Dermis microvascular lymphatic vessel endothelial cell (primary cell): ENCODE measurements around the gene TNFRSF17. TPM values are rescaled to one million over a fixed set of nuclear protein-coding genes. Genes with fewer than 3 reads are reported as not detected.
"Not testable (repeated sequence)": the region's sequence is repeated elsewhere in the genome, so short reads cannot be mapped to it uniquely, and the experiment has no call there.

Source experiments
- DNase-seq, 2 donors: peaks; one replicate each; pipeline versions ENCODE4 v3.0.0 to v3.0.0-alpha.2; 2010; ENCODE audit warnings: low read depth in 2 of 2
- total RNA-seq: library from RNA; depleted of rRNA; stranded (reverse); fragments of >200 nt; gene quantifications from 2 replicates; pipeline ENCODE4 v1.2.1, GENCODE V29; 2014

The TNFRSF17 gene
- total RNA-seq: not detected in 2 replicates

- no peak for DNase-seq
Observed at GRCh38 chr16:11964761-11965551, at the start of gene TNFRSF17. Gene TNFRSF17, plus strand, starts transcription at chr16:11965210. Its CDS starts 115 bp downstream, at chr16:11965325.

DNA sequence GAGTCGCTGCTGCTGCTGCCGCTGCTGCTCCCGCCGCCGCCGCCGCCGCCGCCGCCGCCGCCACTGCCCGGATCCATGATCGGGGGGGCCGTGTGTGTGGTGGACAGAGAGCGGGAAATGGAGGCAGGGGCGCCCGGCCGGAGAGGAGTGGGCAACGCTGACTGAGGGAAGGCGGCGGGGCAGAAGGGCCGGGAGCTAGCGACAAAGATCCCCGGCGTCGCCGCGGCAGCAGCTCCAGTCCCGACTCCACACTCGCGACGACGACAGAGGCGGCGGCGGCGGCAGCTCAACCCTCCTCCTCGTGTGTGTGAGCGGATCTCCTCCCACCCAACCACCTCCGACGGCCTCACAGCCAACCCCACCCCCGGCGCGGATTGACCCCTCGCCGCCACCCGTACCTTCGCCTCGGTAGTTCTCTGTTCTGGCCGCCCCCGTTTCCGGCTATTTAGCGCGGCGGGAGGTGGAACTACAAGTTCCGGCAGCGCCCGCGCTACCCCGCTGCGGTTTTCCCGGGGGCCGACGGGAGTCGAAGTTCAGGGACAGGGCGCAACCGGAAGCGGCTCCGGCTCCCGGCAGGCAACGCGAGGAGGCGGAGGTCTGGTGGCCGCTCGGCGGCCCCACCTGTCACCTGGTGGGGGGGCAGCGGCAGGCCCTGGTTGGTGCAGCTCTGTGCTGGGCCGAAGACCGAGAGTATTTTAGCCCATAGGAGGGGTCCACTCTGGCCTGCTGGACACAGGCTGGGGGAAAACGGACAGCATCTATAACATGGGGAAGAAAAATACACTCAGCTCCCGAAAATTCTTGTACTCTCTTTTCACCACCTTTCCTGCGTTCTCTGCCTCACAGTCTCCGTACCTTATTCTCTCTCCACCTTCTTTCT is 49.1 kb upstream of the TNFRSF17 start, which contains the start of gene GSPT1:
Gene GSPT1, minus strand, starts transcription at position 313 of the 880 bp plus-strand sequence. Its CDS starts 236 bp downstream, at position 77.
- DNase-seq: peak; percentile 95 to 99

DNA sequence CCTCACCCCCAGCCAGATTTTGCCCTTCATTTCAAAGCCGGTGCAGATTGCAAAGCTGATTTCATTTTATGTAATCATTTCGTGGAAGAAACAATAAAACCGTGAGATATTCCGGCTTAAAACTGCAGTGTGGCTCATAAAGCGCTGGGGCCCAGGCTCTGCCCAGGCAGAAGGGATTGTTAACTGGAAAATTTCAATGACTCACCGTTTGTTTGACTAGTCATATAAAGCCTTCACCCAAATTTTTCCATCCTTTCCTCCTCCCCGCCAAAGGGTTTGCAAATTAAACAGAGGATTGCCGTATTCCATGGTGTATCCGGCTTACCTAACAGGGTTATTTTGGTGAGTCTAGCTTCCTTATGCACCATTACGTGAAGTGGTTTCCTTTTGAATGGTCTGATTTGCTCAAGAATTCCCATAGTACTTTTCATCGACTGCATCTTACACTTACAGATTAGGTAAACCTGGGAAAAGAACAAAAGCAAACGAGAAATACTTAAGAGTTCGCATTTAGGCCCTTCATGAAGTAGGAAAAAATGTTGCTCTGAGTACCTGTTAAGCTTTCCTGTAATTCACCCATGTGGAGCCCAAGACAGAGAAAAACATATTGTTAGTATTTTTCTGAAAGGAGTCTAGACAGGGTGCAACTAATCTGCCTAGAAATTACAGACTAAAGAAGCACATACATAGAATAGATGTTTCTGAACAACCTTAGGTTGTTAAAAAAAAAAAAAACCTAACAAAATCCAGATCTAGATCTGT is 48.3 kb upstream of the TNFRSF17 start:
- DNase-seq: peak; percentile 56 to 62

DNA sequence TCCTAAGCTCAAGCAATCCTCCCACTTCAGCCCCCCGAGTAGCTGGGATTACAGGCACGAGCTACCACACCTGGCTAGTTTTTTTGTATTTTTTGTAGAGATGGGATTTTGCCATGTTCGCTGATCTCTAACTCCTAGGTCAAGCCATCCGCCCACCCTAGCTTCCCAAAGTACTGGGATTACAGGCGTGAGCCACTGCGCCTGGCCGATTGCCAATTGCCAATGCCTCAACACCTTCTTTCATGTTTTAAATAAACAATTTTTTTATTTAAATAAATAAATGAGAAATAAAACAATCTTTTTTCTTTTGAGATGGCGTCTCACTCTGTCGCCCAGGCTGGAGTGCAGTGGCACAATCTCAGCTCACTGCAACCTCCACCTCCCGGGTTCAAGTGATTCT is 41.0 kb upstream of the TNFRSF17 start:
- not testable (repeated sequence) for DNase-seq

GRCh38 chr16:11927350-11927749 is 37.7 kb upstream of the TNFRSF17 start:
- DNase-seq: not testable (repeated sequence)

GRCh38 chr16:11941945-11942344 is 23.1 kb upstream of the TNFRSF17 start, which contains the start of gene NPIPB2:
Gene NPIPB2, minus strand, starts transcription at chr16:11942045. Its CDS starts 0 bp downstream, at chr16:11942045.
- not testable (repeated sequence) for DNase-seq

GRCh38 chr16:11946433-11946832 is 18.6 kb upstream of the TNFRSF17 start:
- DNase-seq: no peak

DNA sequence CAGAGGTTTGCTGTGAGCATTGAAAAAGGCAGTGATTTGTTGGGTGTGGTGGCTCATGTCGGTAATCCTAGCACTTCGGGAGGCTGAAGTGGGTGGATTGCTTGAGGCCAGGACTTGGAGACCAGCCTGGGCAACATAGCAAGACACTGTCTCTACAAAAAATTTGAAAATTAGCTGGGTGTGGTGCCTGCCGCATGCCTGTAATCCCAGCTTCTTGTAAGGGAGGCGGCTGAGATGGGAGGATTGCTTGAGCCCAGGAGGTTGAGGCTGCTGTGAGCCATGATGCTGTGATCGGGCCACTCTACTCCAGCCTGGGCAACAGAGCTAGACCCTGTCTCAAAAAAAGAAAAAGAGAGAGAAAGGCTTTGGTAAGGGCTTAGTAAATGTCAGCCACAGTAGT is 16.2 kb upstream of the TNFRSF17 start:
- no peak for DNase-seq

GRCh38 chr16:11949527-11949926 is 15.5 kb upstream of the TNFRSF17 start:
- DNase-seq: peak; percentile 26 to 46

DNA sequence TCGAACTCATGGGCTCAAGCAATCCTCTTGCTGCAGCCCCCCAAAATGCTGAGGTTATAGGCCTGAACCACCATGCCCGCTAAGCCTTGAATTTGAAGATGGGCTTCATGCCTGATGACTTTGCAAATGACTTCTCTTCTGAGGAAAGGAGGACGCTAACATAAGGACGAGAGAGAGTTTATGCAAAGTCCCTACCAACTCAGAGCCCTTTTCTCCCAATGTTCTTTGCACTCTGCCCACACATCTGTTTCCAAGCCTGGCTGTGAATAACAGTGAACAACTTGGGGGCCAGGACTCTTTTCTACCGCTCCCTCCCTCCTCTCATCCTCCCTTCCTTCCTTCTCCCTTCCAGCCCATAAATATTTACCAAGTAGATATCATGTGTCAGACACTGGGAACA is 14.6 kb upstream of the TNFRSF17 start:
- DNase-seq: no peak

DNA sequence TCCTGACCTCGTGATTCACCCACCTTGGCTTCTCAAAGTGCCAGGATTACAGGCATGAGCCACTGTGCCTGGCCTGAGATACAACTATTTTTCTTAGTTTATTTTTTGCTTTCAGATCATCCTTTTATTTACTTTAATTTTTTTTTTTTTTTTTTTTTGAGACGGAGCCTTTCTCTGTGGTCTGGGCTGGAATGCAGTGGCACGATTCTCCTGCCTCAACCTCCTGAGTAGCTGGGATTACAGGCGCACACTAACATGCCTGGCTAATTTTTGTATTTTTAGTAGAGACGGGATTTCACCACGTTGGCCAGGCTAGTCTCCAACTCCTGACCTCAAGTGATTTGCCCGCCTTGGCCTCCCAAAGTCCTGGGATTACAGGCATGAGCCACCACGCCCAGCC is 11.4 kb upstream of the TNFRSF17 start:
- not testable (repeated sequence) for DNase-seq

DNA sequence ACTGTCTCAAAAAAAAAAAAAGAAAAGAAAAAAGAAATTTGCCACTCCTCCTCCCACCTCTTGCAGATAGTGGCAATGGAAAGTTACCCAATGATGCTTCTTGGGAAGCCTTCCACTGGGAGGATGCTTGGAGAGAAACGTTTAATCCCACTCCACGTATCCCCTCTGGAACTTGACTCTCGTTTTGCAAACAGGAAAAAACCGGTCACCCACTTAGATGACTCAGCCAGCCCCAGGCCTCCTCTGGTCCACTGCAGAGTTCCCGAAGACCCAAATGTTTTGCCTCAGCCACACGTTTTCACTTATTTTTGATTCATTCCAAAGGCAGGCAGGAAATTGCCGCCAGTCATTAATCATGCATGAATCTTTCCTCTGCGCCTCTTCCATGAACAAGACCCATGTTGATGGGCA is 9.3 kb upstream of the TNFRSF17 start:
- DNase-seq: peak in 1 of 2 donors; percentile 22

GRCh38 chr16:11956558-11956957 is 8.5 kb upstream of the TNFRSF17 start:
- no peak for DNase-seq

DNA sequence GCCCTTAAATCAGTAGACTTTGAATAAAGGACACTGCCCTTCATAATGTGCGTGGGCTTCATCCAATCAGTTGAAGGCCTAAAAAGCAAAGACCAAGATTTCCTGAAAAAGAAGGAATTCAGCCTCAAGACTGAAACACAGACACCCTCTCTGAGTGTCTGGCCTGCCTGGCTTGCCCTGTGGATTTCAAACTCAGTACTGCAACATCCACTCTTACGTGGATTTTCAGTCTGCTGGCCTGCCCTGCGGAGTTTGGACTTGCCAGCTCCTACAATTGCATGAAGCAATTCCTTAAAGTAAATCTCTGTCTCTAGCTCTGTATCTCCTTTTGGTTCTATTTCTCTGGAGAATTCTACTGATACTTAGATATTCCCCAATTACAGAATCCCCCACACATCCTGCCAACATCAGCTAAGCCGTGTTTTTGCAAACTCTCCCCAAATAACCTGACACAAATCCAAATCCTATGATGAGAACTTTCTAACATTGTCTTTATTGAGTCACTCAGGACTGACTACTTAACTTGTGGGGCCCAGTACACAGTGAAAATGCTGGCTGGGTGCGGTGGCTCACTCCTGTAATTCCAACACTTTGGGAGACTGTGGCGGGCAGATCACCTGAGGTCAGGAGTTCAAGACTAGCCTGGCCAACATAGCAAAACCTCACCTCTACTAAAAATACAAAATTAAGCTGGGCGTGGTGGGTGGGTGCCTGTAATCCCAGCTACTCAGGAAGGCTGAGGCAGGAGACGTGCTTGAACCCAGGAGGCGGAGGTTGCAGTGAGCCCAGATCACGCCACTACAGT is 7.2 kb upstream of the TNFRSF17 start:
- DNase-seq: no peak

DNA sequence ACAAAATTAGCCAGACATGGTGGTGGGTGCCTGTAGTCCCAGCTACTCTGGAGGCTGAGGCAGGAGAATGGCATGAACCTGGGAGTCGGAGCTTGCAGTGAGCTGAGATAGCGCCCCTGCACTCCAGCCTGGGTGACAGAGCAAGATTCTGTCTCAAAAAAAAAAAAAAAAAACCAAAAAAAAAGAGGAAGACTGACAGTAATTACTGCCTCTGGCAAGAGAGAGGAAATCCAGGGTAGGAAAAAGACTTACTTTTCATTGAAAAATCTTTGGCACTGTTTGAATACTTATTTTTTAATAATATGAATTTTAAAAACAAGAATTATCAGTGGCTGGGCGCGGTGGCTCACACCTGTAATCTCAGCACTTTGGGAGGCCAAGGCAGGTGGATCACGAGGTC is 2.6 kb upstream of the TNFRSF17 start:
- not testable (repeated sequence) for DNase-seq

GRCh38 chr16:11962978-11963377 is 2.0 kb upstream of the TNFRSF17 start:
- DNase-seq: not testable (repeated sequence)

DNA sequence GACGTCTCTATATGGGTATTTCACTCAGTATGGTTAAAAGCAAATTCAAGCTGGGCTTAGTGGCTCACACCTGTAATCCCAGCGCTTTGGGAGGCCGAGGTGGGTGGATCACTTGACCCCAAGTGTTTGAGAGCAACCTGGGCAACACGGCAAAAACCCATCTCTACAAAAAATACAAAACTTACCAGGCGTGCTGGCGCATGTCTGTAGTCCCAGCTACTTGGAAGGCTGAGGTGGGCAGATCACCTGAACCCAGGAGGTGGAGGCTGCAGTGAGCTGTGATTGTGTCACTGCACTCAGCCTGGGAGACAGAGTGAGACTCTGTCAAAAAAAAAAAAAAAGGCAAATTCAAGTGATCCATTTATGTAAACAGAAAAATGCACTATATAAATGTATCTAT is 1.3 kb upstream of the TNFRSF17 start:
- DNase-seq: no peak

GRCh38 chr16:11966173-11966572 is 1.2 kb downstream of the TNFRSF17 start:
- DNase-seq: no peak

- no peak for DNase-seq
Observed at GRCh38 chr16:11967195-11967911, 2.3 kb downstream of the TNFRSF17 start.

DNA sequence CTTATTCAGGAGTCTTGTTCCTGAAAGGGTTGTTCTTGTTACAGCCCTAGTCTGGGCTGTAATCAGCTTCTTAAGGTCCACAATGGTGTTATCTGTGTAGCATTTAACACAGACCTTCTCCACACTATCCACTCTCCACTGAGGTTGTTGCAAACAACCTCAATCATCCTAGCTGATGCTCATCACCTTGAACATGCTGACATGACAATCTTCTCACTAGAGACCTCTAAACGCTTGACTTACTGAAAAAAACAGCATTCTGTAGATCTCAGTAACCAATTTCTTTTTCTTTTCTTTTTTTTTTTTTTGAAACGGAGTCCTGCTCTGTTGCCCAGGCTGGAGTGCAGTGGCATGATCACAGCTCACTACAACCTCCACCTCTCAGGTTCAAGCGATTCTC is 3.6 kb downstream of the TNFRSF17 start:
- no peak for DNase-seq
